ENCODE data around the gene MRAP2.
"Not testable (repeated sequence)": the region's sequence is repeated elsewhere in the genome, so short reads cannot be mapped to it uniquely, and the experiment has no call there.

Gene MRAP2

DNA sequence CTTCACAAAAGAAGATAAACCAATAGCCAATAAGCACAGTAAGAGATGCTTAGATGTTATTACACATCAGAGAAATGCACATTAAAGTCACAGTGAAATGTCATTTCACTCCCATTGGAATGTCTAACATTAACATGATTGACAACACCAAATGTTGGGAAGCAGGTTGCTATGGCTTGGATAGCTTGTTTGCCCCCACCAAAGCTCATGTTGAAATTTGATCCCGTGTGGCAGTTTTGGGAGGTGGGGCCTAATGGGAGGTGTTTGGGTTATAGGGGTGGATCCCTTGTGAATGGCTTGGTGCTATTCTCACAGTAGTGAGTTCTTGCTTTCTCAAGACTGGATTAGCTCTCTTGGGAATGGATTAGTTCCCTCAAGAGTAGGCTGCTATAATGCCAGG lies 44.8 kb downstream of the MRAP2 start:
- no peak for DNase-seq

DNA sequence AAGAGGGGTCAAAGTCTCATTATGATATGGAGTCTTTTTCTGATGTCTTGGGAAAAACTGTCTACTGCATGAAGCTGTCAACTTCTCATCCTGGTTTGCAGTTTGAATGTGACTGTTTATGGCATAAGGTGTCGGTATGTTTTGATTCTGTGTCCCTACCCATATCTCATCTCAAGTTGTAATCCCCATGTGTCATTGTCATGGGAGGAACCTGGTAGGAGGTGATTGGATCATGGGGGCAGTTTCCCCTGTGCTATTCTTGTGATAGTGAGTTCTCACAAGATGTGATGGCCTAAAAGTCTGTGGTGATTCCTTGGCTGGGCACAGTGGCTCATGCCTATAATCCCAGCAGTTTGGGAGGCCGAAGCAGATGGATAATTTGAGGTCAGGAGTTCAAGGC lies 47.6 kb downstream of the MRAP2 start:
- DNase-seq = no peak

DNA sequence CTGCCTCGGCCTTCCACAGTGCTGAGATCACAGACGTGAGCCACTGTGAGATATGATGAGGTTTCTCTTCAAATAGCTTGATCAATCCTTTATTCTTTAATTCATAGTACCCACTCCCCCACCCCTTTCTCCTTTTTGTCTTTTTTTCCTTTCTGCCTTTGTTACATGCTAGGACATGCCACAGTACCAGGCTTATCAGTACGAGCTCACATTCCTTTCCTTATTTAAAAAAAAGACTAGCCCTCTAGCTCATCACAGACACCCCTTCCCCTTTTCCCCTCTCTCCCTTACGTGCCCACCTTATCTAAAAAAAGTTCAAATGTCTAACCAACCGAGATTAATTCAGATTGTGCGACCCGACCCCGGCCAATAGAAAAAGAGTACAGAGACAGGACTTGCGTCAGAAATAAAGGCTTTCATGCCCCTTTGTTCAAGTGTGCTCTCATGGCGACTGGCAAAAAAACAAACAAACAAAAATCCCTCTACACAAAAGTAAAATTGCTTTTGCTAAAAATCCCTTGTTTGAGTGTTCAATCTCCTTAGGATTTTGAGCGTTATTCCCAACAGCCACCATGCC lies 49.2 kb downstream of the MRAP2 start:
- DNase-seq = no peak

DNA sequence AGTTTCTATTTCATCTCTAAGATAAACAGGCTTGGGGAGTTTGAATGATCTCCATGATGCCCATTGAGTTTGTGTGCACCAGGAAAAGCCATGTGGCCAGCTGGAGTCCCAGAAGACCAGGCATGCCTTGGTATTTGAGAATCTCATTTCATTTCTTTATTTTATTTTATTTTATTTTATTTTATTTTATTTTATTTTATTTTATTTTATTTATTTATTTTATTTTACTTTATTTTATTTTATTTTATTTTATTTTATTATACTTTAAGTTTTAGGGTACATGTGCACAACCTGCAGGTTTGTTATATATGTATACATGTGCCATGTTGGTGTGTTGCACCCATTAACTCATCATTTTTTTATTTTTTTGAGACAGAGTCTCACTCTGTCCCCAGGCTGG lies 51.1 kb downstream of the MRAP2 start:
- DNase-seq = not testable (repeated sequence)

DNA sequence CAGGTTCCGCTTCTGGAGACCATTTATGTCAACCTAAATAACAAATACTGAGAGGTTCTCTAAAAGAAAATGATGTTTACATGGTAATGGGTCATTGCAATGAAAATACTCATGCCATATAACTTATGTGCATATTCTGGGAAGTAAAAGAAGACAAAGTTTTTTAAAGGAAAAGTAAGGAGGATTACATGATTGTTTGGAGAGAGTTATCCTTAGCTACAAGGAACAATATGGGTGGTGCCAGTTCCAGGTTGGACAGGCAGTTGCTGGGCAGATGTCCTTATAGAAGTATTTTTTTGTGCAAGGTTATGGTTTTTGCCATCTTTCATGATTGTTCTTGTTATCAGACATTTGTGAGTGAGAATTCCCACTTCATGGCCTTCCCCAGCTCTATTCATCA lies 52.5 kb downstream of the MRAP2 start:
- no peak for DNase-seq

DNA sequence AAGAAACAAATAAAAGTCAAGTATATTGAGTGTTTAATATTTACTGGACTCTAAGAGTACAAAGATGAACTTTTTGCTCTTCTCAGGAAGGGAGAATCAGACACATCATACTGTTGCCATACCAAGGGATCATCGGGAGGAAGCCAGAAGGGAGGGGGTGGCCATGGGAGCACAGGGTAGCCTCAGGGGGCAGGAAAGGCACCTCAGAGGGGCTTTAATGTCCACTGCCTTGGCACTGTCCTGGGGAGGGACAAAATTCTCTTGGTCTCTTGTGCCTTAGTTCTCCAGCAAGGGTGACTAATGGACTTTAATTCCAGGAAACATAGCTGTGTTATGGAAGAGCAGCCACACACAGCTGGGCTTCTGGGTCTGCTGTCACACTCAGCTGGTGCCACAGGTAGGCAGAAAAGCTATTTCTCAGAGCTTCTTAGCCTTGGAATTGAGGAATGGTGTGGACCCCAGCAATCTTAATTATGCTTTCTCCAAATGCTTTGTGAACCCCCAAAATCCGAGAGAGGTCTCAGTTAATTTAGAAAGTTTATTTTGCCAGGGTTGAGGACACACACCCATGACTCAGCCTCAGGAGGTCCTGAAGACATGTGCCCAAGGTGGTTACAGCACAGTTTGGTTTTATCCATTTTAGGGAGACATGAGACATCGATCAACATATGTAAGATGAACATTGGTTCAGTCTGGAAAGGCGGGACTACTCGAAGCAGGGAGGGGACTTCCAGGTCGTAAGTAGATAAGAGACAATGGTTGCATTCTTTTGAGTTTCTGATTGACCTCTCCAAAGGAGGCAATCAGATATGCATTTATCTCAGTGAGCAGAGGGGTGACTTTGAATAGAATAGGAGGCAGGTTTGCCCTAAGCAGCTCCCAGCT lies 53.2 kb downstream of the MRAP2 start:
- no peak for DNase-seq

DNA sequence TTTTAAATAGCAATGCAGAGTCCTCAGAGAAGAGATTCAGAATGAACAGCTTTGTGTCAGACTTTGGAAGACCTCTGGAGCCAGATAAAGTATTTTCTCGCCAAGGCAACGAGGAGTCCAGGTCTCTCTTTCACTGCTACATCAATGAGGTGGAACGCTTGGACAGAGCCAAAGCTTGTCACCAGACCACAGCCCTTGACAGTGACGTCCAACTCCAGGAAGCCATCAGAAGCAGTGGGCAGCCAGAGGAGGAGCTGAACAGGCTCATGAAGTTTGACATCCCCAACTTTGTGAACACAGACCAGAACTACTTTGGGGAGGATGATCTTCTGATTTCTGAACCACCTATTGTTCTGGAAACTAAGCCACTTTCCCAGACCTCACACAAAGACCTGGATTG lies 55.5 kb downstream of the MRAP2 start:
- no peak for DNase-seq

DNA sequence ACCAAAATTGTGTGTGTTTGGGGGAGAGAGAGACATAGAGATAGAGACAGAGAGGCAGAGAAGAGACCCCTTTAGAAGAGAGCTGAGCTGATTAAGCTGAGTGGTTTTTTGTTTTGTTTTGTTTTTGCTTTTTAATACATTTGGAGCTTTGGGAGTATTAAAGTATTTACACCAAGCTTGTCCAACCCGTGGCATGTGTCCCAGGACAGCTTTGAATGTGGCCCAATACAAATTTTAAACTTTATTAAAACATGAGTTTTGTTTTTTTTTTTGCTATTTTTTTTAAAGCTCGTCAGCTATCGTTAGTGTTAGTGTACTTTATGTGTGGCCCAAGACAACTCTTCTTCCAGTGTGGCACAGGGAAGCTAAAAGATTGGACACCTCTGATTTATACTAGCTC lies 56.0 kb downstream of the MRAP2 start:
- DNase-seq = no peak

DNA sequence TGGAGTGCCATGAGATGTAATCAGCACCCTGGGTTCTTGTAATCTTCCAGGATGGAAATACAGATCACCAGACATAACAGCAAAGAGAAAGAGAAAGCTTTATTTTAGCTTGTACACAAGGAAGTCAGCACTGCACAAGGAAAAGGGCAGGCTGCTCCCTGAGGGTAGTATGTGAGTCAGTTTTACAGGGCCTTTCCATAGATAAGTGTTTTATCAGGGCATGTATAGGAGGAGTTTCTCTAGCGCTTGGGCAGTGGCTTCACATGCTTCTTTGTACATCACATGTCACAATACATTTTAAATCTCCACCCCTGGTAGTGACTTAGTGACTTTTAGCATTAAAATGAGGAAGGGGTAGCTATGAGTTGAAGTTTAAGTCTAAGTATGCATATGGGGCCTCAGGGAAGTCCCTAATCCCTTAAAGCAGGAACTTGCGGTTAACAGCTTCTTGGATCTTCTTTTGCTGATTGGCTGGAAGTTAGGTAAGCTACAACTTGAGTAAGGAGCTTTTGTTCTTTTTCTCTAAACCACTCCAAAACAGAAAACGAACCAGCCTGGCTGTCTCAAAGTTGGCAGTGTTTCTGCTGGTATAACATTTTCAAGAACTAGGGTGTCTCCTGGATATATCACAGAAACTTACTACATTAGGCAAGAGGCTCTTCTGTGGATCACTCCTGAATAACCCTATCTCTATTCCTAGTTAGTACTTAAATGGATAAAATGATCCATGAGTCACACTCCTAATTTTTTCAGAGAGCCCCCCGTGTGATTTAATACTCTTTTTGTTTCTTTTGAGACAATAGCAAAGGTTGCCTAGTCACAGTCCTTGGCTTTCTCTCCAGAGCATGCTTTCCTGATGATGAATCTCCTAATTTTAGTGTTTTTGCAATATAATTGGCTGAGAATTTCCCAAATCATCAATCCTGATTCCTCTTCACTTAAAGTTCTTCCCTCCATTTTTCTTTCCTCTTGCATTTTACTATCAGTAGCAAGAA lies 60.2 kb downstream of the MRAP2 start:
- no peak for DNase-seq

DNA sequence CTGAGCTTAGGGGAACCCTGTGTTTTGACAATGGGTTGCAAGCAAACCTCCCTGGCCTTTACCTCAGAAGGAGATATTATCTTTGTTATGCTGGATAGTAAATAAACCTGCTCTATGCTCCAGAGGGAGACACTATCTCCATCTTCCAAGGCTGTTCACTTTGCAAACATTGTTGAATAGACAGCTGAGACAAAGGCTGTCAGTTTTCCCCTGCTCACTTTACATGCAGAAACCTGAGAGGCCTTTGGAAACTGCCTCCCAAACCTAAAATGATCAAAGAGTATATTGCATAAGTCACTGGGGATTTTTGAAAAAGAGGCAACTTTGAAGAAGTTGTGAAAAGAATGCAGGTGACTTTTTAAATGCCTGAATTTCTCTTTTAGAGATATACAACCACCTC lies 61.6 kb downstream of the MRAP2 start:
- no peak for DNase-seq

DNA sequence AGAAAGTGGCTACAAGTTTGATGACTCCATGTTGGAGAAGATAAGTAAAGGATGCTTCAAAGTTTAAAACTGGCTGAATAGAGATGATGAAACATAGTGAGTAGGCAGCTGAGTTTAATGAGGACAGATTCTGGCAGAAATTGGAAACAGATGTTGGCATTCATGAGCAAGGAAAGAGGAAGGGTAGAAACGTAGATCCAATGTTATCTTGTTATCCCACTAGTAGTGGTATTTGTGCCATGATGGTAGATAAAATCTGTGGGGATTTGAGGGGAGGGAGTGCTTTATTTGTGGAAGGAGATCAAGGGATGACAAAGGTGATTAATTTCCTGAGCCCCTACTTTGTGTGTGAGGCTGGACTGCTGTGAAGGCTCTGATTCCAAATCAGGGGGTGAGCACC lies 69.5 kb downstream of the MRAP2 start:
- no peak for DNase-seq

DNA sequence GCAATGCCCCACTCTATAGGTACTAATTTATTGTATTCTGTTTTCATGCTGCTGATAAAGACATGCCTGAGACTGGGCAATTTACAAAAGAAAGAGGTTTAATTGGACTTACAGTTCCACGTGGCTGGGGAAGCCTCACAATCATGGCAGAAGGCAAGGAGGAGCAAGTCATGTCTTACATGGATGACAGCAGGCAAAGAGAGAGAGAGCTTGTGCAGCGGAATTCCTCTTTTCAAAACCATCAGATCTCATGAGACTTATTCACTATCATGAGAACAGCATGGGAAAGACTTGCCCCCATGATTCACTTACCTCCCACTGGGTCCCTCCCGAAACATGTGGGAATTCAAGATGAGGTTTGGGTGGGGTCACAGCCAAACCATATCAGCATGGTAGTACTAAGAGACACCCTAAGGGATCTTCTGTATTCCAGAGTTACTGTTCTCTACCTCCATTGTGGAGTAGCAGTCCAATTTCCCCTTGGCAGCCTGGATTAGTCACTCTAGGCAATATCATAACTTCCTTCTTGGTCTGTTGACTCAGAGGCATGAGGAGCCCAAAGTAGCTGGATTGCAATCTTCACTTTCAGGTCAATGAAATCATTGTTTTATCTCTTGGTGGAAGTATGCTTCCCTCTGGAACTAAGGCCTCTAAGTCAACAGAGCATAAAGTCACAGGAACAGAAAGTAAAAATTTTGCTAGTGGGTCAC lies 71.8 kb downstream of the MRAP2 start:
- DNase-seq = peak; percentile 19

DNA sequence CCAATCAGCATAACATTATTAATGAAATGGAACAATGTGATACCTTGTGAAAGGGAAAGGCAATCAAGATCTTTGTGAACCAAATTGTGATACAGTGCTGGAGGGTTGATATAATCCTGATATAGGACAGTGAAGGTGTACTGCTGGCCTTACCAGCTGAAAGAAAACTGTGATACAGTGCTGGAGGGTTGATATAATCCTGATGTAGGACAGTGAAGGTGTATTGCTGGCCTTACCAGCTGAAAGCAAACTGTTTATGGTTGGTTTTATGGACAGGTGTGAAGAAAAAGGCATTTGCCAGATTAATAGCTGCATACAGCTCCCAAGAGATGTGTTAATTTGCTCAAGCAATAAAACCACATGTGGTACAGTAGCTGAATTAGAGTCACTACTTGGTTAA lies 73.9 kb downstream of the MRAP2 start:
- DNase-seq = no peak

DNA sequence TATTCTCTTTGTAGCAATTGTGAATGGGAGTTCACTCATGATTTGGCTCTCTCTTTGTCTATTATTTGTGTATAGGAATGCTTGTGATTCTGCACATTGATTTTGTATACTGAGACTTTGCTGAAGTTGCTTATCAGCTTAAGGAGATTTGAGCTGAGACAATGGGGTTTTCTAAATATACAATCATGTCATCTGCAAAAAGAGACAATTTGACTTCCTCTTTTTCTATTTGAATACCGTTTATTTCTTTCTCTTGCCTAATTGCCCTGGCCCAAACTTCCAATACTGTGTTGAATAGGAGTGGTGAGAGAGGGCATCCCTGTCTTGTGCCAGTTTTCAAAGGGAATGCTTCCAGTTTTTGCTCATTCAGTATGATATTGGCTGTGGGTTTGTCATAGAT lies 77.8 kb downstream of the MRAP2 start:
- not testable (repeated sequence) for DNase-seq

DNA sequence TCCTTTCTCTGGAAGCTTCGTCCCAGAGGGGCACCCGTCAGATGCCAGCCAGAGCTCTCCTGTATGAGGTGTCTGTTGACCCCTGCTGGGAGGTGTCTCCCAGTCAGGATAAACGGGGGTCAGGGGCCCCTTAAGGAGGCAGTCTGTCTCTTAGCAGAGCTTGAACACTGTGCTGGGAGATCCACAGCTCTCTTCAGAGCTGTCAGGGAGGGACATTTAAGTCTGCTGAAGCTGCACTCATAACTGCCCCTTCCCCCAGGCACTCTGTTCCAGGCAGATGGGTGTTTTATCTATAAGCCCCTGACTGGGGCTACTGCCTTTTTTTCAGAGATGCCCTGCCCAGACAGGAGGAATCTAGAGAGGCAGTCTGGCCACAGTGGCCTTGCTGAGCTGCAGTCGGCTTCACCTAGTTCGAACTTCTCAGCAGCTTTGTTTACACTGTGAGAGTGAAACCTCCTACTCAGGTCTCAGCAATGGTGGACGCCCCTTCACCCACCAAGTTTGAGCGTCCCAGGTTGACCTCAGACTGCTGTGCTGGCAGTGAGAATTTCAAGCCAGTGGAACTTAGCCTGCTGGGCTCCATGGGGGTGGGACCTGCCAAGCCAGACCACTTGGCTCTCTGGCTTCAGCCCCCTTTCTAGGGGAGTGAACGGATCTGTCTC lies 81.5 kb downstream of the MRAP2 start:
- not testable (repeated sequence) for DNase-seq

DNA sequence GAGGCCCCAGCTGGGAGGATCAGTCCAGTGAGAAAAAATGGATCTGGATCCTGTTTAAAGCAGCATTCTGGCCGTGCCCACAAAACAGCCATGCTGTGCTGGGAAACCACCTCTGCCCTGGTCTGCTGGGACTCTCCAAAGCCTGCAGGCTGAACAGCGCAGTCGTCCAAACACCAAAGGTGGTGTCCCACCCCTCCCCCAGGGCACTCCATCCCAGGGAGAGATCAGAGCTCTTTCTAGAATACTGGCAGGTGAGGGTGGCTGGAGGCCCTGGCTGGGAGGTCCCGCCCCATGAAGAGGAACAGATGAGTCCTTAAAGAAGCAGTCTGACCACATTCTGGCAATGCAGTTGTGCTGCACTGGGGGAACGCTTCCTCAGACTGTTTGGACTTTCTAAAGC lies 84.6 kb downstream of the MRAP2 start:
- no peak for DNase-seq

DNA sequence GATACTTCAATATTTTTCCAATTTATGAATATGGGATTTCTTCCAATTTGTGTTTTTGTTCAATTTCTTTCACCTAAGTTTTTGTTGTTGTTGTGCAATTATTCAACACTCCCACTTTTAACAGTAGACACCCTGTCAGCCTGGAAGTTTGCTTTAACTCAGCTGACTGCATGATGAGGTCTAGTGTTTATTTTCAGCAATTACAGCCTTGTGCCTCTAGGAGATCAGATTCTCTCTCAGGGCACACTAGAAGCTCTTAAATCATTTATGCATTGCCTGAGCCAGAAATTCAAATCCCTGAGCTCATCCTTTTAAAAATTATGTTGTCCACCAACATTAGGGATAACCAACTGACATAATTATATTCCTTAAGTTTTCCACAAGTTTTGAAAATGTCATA lies 85.7 kb downstream of the MRAP2 start:
- DNase-seq = no peak

DNA sequence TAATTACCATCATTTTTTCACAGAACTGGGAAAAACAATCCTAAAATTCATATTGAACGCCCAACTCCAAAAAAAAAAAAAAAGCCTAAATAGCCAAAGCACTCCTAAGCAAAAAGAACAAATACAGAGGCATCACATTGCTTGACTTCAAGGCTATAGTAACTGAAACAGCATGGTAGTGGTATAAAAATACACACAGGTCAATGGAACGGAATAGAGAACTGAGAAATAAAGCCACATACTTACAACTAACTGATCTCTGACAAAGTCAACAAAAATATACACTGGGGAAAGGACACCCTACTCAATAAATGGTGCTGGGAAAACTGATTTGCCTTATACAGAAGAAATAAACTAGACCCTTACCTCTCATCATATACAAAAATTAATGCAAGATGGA lies 89.6 kb downstream of the MRAP2 start:
- no peak for DNase-seq

DNA sequence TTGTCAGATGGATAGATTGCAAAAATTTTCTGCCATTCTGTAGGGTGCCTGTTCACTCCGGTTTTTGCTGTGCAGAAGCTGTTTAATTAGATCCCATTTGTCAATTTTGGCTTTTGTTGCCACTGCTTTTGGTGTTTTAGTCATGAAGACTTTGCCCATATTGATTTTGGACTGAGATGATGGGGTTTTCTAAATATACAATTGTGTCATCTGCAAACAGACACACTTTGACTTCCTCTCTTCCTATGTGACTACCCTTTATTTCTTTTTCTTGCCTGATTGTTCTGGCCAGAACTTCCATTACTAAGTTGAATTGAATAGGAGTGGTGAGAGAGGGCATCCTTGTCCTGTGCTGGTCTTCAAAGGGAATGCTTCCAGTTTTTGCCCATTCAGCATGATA lies 96.0 kb downstream of the MRAP2 start:
- DNase-seq = not testable (repeated sequence)

DNA sequence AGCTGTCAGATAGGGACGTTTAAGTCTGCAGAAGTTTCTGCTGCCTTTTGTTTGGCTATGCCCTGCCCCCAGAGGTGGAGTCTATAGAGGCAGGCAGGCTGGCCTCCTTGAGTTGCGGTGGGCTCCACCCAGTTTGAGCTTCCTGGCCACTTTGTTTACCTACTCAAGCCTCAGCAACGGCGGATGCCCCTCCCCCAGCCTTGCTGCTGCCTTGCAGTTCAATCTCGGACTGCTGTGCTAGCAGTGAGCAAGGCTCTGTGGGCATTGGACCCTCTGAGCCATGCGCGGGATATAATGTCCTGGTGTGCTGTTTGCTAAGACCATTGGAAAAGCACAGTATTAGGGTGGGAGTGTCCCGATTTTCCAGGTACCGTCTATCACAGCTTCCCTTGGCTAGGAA lies 99.8 kb downstream of the MRAP2 start:
- not testable (repeated sequence) for DNase-seq

DNA sequence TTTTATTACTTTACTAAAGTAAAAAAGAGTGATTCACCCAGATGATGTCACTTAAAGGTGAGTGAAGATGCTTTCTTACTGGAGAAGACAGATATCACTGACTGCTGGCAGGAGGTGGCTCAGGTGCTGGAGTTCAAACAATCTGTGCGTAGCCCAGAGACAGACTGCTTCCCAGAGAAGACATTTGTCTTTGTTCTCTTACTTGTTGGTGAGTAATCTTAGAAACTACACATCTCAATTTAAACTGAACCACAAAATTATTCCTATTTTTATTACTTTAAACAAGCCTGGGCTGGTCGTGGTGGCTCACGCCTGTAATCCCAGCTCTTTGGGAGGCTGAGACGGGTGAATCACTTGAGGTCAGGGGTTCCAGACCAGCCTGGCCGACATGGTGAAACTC lies 101.7 kb downstream of the MRAP2 start:
- DNase-seq = no peak

DNA sequence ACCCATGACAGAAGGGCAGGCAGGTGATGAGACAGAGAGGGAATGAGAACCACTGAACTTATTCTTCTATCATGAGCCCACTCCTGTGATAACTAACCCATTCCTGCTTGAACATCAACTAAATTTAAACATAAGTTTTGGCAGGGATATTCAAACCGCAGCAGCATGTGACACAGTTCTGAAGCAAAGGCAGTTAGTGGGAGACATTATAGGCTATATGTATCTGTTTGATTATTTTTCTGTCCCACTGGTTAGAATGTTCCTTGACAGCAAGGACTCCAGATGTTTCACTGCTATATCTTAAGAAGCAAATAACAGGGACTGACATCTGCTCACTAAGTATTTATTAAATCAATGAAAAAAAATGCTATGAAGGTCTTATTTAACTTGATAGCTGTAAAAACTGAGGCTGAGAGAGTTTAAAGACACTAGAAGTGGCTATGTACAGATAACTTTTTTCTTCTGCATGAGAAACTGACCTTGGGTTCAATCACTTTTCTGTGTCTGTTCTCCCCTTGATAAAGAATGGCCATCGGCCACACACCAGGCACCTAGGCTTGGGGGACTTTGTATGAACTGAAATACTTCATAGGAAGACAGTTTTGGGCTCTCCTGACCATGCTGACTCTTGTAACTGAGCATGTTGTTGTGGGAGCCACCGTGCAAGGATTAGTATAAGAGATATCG lies 102.9 kb downstream of the MRAP2 start:
- DNase-seq = no peak
